Endothelial cell of umbilical vein (primary cell): Measurements from ENCODE around the gene ARID1B. TPM values are rescaled to one million over a fixed set of nuclear protein-coding genes. Genes with fewer than 3 reads are reported as not detected.

ENCODE experiments used
- BruUV-seq: library from RNA; stranded (reverse); fragments of 400-500 nt; replicated peaks from 2 replicates; lab custom pipeline; 2021; lab: Mats Ljungman, UMichigan
- CTCF ChIA-PET: fragments of 300-600, 350-600 bp; sonication (Branson Sonifier 250); formaldehyde crosslinking; loops from one replicate; lab custom pipeline; 2021; ENCODE audit warnings: antibody characterized with exemption, inconsistent platforms; lab: Charles Lee
- POLR2A ChIA-PET: fragments of 300-600, 350-600 bp; sonication (Branson Sonifier 250); formaldehyde crosslinking; loops from one replicate; lab custom pipeline; 2021; ENCODE audit warnings: antibody characterized with exemption, inconsistent platforms; lab: Charles Lee
- DNase-seq: peaks from one replicate; pipeline ENCODE4 v3.0.0-alpha.2; 2011; ENCODE audit warnings: low read depth, low spot score
- FAIRE-seq: peaks from 2 replicates; lab custom pipeline; 2011; peaks lifted over from hg19 to GRCh38; lab: Jason Lieb, UNC
- H2AFZ ChIP-seq: 2 replicates; pipeline ENCODE4 v1.6.0; 2012; ENCODE audit warnings: low read depth, low read length, control low read depth, inconsistent platforms
- H3K27ac ChIP-seq: 2 replicates; pipeline ENCODE4 v1.5.1; 2011; ENCODE audit warnings: low read depth, mild to moderate bottlenecking, control low read depth, low read length, moderate library complexity; ENCODE audit not compliant: insufficient read depth
- H3K27me3 ChIP-seq, 2 experiments: 2 replicates each; pipeline versions ENCODE4 v1.6.0 to v1.6.1; 2011; ENCODE audit warnings: low read length in 2 of 2, mixed read lengths in 1 of 2; ENCODE audit not compliant: control insufficient read depth in 2 of 2, insufficient read depth in 2 of 2
- H3K36me3 ChIP-seq, 2 experiments: 2 replicates in 1 of 2; 3 replicates in 1 of 2; pipeline ENCODE4 v1.5.1; 2011; ENCODE audit warnings: low read length in 2 of 2, mild to moderate bottlenecking in 1 of 2, moderate library complexity in 1 of 2; ENCODE audit not compliant: control insufficient read depth in 2 of 2, insufficient read depth in 2 of 2; ENCODE audit errors: extremely low read depth in 1 of 2
- H3K4me1 ChIP-seq: 3 replicates; pipeline ENCODE4 v1.5.1; 2011; ENCODE audit warnings: mild to moderate bottlenecking, low read length; ENCODE audit not compliant: control insufficient read depth, insufficient read depth; ENCODE audit errors: extremely low read depth
- H3K4me2 ChIP-seq: 2 replicates; pipeline ENCODE4 v1.6.1; 2011; ENCODE audit warnings: low read length, control low read depth, mixed read lengths; ENCODE audit not compliant: insufficient read depth
- H3K4me3 ChIP-seq, 3 experiments: fragments of 200-600 bp in 1 of 3; sonication (generic), shearing (Covaris generic) in 1 of 3; replicated peaks in 1 of 3; 2 replicates each; pipeline ENCODE4 v1.5.1; 2011 to 2016; ENCODE audit warnings: control low read depth in 3 of 3, low read length in 3 of 3, mild to moderate bottlenecking in 2 of 3, inconsistent platforms in 1 of 3, low read depth in 1 of 3, moderate library complexity in 1 of 3; ENCODE audit not compliant: insufficient read depth in 1 of 3
- H3K79me2 ChIP-seq: 2 replicates; pipeline ENCODE4 v1.6.0; 2012; ENCODE audit warnings: low read length, inconsistent platforms; ENCODE audit not compliant: control insufficient read depth, insufficient read depth
- H3K9ac ChIP-seq: replicated peaks from 2 replicates; pipeline ENCODE3; 2011; ENCODE audit warnings: low read length, control low read depth; ENCODE audit not compliant: insufficient read depth; ENCODE audit errors: extremely low read depth
- H3K9me1 ChIP-seq: replicated peaks from 3 replicates; pipeline ENCODE4 v1.6.0; 2011; ENCODE audit warnings: mild to moderate bottlenecking, low read length; ENCODE audit not compliant: control insufficient read depth, insufficient read depth; ENCODE audit errors: extremely low read depth
- H3K9me3 ChIP-seq: replicated peaks from 2 replicates; pipeline ENCODE4 v1.5.1; 2012; ENCODE audit warnings: low read length, inconsistent platforms; ENCODE audit not compliant: control insufficient read depth, insufficient read depth
- H4K20me1 ChIP-seq: replicated peaks from 2 replicates; pipeline ENCODE3; 2011; ENCODE audit warnings: mild to moderate bottlenecking, low read length; ENCODE audit not compliant: control insufficient read depth, insufficient read depth; ENCODE audit errors: extremely low read depth
- EZH2 ChIP-seq: IDR thresholded peaks from 2 replicates; pipeline ENCODE4 v1.6.1; 2012; ENCODE audit warnings: borderline replicate concordance, low read depth, mild to moderate bottlenecking, moderate library complexity, low read length, inconsistent platforms; ENCODE audit not compliant: severe bottlenecking
- FOS ChIP-seq: IDR thresholded peaks from 2 replicates; pipeline ENCODE4 v1.6.1; 2011; ENCODE audit warnings: mild to moderate bottlenecking, low read length, moderate library complexity, borderline replicate concordance; ENCODE audit not compliant: insufficient read depth
- GATA2 ChIP-seq: IDR thresholded peaks from 2 replicates; pipeline ENCODE4 v1.7.0; 2011; ENCODE audit warnings: low read depth, mild to moderate bottlenecking, moderate library complexity, mixed read lengths, low read length; ENCODE audit not compliant: insufficient read length, insufficient read depth
- JUN ChIP-seq: IDR thresholded peaks from 2 replicates; pipeline ENCODE4 v1.6.1; 2011; ENCODE audit warnings: borderline replicate concordance, low read depth; ENCODE audit not compliant: insufficient read length, insufficient read depth
- MYC ChIP-seq: IDR thresholded peaks from one replicate; pipeline ENCODE4 v1.6.1; 2011; ENCODE audit warnings: mild to moderate bottlenecking, low read depth, low read length
- POLR2A ChIP-seq: IDR thresholded peaks from 2 replicates; pipeline ENCODE4 v1.6.1; 2012; ENCODE audit warnings: low read depth, mild to moderate bottlenecking, control low read depth, low read length
- POLR2AphosphoS5 ChIP-seq: IDR thresholded peaks from 2 replicates; pipeline ENCODE4 v1.6.1; 2012; ENCODE audit warnings: low read depth, mild to moderate bottlenecking, control low read depth, low read length, moderate library complexity; ENCODE audit not compliant: insufficient read depth
- dilution Hi-C: fragments of 300-500 bp; cut with MboI; formaldehyde crosslinking; loops from one replicate; pipeline ENCODE4 v1.15.0; 2019; ENCODE audit warnings: low sequenced_read_pairs; ENCODE audit not compliant: extremely low pct_ligation_motif_present
- intact Hi-C: fragments of 100-400 bp; cut with micrococcal nuclease; formaldehyde crosslinking; loops from one replicate; pipeline ENCODE4 v1.10.0; 2022
- polyA plus RNA-seq, 4 experiments: library from polyadenylated mRNA; depleted of rRNA in 3 of 4; stranded (reverse) in 3 of 4; unstranded in 1 of 4; fragments of >200 nt; gene quantifications; 2 replicates each; pipeline versions ENCODE4 v1.2.1 to v1.2.3, GENCODE V29; 2011 to 2012; ENCODE audit warnings: missing spikeins in 1 of 4
- total RNA-seq: library from RNA; stranded (reverse); gene quantifications from 2 replicates; pipeline ENCODE4 v1.2.3, GENCODE V29; 2021
- TF ChIP-seq, protein P1 (sequence below), 2 donors: IDR thresholded peaks; 1 replicate in 1 of 2; 2 replicates in 1 of 2; pipeline ENCODE4 v1.5.1; 2011; ENCODE audit warnings: low read length in 2 of 2, mild to moderate bottlenecking in 2 of 2, moderate library complexity in 2 of 2, control low read depth in 1 of 2, inconsistent platforms in 1 of 2, low read depth in 1 of 2; ENCODE audit not compliant: insufficient read depth in 1 of 2; ENCODE audit errors: extremely low read depth in 1 of 2
- TF ChIP-seq, protein P2 (sequence below): IDR thresholded peaks from 2 replicates; pipeline ENCODE4 v1.6.1; 2011; ENCODE audit not compliant: insufficient read depth, insufficient read length

The ARID1B gene
- total and polyA plus RNA-seq, 2 donors (not counting 3 experiments of a cell fraction or from before 2014, with no cell fraction given): 21.8 to 89.5 TPM

DNA sequence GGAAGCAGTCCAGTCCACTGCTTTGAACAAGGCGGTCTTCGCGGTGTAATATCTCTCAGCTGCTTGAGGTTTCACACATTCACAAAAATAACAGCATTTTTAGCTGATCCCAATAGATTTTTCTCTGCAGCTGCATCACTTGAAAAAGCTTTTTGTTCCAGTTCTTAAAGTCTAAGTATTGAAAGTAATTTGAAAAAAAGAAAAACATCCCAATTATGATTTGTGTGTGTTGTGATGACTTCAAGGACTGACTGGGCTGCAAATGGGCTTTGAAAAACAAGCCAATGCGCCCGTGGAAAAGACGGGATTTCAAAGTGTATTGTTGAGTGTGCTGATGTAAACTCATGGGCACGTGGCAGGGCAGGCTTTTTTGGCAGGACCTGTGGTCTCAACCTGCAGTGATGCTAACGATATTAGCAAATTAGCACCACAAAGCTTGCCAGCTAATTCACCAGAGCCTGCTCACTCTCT is 395.1 kb downstream of the ARID1B start:
- Histone ChIP-seq H3K36me3 (peaks cover 0 to 2% of the 10 kb centered on the region in 2 experiments), H3K27ac (no peak overlapping the region), H3K9ac (no peak overlapping the region), H2AFZ (no peak overlapping the region), H3K4me2 (no peak overlapping the region), H3K27me3 (no peaks in the 10 kb centered on the region), H3K9me1 (no peaks in the 10 kb centered on the region), H3K79me2 (no peaks in the 10 kb centered on the region), H3K9me3 (no peaks in the 10 kb centered on the region), H3K4me1 (no peaks in the 10 kb centered on the region), H3K4me3 (no peak overlapping the region), H4K20me1 (no peaks in the 10 kb centered on the region)
- no peak for DNase-seq
- FAIRE-seq: no peak
- POLR2A ChIA-PET: no interaction called here
- dilution Hi-C loops: no loop called here
- no TSS peak for BruUV-seq
- CTCF ChIA-PET: interaction anchor here (1.3 kb wide), 2 partner anchors 8 to 15 kb away, joined by 4 to 5 read pairs; no protein-coding TSS in a partner anchor
- intact Hi-C loops: no loop called here
- TF ChIP-seq, protein P1, sequence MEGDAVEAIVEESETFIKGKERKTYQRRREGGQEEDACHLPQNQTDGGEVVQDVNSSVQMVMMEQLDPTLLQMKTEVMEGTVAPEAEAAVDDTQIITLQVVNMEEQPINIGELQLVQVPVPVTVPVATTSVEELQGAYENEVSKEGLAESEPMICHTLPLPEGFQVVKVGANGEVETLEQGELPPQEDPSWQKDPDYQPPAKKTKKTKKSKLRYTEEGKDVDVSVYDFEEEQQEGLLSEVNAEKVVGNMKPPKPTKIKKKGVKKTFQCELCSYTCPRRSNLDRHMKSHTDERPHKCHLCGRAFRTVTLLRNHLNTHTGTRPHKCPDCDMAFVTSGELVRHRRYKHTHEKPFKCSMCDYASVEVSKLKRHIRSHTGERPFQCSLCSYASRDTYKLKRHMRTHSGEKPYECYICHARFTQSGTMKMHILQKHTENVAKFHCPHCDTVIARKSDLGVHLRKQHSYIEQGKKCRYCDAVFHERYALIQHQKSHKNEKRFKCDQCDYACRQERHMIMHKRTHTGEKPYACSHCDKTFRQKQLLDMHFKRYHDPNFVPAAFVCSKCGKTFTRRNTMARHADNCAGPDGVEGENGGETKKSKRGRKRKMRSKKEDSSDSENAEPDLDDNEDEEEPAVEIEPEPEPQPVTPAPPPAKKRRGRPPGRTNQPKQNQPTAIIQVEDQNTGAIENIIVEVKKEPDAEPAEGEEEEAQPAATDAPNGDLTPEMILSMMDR (IDR thresholded peaks at IDR 0.05; ENCODE audit: extremely low read depth in 1 of 2, insufficient read depth in 1 of 2, low read depth in 1 of 2, low read length in 2 of 2): no peak
- TF ChIP-seq MYC (no peak), POLR2AphosphoS5 (no peak), POLR2A (no peak), JUN (no peak), EZH2 (no peak), GATA2 (no peak), FOS (no peak)
- TF ChIP-seq, protein P2, sequence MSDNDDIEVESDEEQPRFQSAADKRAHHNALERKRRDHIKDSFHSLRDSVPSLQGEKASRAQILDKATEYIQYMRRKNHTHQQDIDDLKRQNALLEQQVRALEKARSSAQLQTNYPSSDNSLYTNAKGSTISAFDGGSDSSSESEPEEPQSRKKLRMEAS: no peak
